HG02970 (cell line): ENCODE results near the gene STXBP5L.
"Not testable (repeated sequence)": the region's sequence is repeated elsewhere in the genome, so short reads cannot be mapped to it uniquely, and the experiment has no call there.

Experiments
- ATAC-seq: cut with Tn5 transposase; IDR thresholded peaks from one replicate; pipeline ENCODE4 v1.9.1; 2021; ENCODE audit warnings: mild to moderate bottlenecking, moderate library complexity, moderate number of reproducible peaks; ENCODE audit not compliant: unreplicated experiment, low FRiP score

STXBP5L gene

DNA sequence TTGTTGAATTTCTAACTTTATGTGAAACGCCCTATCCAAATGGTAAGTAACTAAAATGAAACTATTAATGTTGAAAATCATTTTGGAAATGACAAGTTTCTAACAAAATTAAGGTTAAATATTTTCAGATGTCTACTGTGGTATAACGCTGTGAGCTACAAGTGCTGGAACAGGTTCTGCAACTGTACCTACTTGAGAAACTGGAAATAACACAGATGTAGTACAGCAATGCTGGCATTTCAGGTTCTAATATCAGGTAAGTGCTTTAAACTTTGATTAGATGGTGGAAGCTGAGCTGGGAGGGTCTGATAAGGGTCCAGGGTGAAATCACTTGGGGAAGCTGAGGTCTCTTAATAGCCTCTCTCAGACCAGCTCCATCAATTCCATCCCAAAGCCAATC lies 315.1 kb downstream of the STXBP5L start:
- no peak for ATAC-seq

DNA sequence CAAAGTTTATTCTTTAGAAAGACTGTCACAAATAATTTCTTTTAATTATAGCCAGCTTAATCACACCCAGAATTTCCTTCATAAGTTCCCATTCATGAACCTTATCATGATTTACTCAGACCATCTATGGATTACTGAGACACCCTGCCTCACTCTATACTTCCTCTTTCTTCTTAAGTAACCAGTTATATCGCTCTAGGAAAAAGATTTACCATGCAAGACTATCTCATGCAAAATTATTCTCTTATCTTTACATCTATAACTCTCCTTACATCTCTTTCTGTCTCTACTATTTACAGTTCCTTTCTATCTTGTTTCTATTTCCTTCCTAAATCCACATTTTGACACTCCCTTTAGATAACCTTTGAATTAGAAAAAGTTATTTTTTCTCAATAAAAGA lies 321.0 kb downstream of the STXBP5L start:
- ATAC-seq = no peak

DNA sequence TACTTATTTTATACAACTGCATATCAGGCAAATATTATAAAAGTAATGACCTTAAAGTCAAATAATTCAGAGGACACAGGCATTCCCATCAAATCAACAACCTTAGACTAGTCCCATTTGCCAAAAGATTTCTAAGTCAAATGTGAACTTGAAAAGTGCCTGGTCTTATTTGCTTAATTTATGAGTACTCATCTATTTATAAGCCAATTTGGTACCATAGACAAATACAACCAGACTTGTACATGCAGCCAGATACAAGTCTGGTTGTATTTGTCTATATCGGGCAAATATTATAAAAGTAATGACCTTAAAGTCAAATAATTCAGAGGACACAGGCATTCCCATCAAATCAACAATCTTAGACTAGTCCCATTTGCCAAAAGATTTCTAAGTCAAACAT lies 322.2 kb downstream of the STXBP5L start:
- not testable (repeated sequence) for ATAC-seq

DNA sequence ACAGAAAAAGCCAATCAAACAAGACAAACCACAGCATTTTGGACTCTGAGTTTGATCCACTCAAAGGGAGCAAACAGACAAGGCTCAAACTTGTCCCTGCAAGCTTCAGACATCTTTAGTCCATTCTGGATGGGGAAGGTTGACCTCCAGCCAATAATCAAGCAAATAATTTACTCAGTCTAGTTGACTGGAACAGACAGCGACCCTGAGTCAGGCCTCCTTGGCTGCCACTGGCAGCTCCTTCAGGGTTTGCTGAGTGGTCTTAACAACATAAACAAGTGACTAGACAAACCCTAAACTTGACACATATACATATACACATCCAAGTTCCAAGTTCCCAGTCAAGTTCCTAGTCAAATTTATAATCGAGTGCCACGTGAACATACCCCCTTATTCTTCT lies 323.9 kb downstream of the STXBP5L start:
- no peak for ATAC-seq

DNA sequence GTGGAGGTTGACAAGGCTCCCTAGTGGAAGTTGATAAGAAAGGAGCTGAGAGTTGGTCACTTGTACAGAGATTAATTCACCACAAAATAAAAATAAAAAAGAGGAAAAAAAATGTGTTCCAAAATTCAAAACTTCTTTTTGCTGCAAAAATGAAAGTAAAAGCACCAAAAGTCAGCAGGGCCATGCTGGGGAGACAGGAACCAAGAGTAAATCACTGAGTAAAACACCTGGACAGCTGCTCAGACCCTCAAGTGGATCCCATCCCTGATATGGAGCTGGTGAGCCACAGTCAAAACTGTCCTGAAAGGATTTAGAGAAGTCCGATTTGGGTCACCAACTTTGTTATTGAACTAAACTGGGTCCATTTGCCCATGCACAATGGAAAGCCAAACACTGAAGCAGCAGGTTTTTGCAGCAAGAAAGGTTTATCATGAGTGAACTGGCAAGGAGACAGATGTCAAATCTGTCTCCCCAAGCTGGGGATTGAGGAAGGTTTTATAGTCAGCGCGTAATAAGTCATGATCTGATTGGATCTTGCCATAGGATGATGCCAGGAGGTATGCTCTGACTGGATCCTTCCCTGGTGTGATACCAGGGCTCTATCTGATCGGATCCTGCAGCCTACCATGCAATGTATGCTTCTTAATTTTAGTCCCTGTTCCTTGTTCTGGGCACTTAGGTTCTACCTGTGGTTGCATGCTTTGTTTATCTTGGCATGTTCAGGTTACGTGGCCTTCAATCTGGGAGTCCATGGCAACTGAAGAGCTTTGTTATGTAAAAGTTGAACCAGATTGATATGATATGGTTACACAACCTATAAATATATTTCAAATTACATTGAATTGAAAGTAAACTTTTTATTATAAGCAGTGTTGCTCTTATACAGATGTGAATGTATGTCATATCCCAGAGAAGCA lies 324.6 kb downstream of the STXBP5L start:
- no peak for ATAC-seq

DNA sequence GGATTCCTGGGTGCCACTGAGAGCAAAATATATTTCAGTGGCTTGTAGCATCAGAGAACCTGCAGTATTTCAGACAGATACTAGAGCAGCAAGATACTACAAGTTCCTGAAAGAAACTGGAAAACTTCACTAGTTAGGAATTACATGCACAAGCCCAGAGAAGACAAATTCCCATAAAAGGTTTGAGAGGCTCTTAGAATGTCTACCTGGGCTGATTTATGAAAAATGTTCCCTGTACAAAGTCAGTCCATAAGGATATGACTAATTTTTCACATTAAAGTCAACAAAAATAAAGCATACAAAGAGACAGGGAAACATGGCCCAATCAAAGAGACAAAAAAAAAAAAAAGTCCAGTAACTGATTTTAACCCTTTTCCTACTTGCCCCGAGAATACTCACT lies 335.2 kb downstream of the STXBP5L start:
- no peak for ATAC-seq

DNA sequence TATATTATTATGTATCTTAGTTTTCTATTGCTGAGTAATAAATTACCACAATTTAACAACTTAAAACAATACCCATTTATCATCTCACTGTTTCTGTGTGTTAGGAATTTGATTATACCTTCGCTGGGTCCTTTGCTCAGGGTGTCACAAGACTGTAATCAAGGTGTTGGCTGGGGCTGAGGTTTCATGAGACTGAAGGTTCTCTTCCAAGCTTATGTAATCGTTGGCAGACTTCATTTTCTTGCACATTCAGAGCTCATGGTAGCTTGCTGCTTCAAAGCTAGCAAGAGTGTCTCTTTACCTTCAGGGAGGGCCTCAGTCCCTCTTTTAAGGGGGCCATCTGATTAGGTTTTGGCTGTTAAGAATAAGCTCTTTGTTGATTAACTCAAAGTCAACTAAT lies 344.7 kb downstream of the STXBP5L start:
- ATAC-seq = no peak

DNA sequence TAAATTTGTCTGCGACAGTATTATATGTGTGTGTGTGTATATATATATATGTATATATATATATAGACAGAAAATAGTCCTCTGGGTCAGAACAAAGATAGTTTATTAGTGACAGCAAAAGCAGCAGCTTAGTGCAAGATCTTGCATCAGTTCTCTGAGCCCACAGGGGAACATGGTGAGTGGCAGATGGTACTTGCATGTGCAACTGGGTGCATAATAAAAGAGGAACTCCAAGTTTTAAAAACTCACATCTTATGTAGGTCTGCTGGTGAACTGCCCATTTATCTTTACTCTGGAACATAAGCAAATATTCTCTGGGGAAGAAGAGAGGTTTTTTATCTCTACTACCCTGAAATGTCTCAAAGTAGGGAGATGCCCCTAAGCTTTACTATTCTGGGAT lies 361.4 kb downstream of the STXBP5L start:
- ATAC-seq = no peak

DNA sequence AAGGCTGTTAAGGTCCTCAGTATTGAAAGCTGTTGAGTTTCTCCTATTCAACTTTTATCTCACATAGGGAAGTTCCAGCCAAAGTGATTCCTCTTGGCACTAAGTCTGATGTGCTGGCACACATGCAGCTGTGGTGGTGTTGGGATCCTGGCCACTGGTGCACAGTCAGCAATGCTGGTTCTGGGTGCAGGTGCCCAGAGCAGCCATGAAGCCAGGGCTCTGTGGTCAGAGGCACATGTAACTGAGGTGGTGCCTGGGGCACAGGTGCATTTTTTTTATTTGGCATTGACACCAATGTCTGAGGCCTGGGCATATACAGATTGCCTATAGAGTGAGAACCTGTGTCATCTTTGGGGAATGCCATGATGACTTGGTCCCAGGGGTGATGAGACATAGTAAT lies 366.4 kb downstream of the STXBP5L start:
- no peak for ATAC-seq

DNA sequence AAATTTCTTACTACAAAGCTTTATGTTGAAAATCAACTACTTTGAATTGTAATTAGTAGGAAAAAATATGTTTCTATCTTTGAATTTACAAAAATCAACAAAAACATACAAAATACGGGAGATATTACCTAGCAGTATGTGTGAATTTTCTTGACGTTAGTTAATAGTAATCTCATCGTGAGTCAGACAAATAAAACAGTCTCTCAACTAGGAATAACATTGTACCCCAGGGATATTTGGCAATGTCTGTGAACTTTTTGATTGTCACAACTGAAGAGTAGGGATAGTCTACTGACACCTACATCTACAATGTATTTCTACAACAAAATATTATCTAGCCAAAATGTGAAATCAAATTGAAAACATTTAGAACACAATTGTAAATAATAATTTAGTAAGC lies 387.4 kb downstream of the STXBP5L start:
- no peak for ATAC-seq

DNA sequence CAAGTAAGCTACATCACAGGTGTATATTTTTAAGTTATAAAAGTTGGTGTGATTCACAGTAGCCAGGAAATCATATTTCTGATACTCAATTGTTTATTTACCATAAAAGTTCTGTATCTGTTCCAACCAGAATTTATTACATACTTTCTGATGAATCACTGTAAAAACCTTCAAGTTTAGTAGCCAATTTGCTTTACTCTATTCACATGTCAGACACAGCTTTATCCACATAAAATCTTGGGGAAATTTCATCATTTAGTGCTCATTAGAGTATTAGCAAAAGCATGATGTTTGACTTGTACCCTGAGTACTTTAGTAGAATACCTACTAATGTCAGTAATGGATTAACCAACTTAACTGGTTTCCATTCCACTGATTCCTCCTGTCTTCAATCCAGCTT lies 388.0 kb downstream of the STXBP5L start:
- ATAC-seq = no peak

DNA sequence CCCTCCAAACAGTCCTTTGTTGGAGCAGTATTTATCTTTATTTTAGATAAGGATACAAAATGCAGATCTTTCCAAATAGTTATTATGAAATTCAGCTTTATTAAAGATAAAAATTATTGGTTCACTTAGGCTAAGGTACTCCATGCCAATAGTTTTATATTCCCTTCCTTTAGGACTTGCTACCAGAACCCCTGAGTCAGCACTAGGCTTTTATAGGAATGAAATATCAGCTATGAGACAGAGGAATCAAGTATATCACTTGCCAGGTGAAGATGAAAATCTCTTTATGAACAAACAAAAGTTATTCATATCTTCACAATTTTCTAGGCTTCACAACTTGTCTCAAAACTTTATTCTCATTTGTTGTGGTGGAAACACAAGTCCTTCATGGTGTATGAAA lies 416.3 kb downstream of the STXBP5L start:
- no peak for ATAC-seq

DNA sequence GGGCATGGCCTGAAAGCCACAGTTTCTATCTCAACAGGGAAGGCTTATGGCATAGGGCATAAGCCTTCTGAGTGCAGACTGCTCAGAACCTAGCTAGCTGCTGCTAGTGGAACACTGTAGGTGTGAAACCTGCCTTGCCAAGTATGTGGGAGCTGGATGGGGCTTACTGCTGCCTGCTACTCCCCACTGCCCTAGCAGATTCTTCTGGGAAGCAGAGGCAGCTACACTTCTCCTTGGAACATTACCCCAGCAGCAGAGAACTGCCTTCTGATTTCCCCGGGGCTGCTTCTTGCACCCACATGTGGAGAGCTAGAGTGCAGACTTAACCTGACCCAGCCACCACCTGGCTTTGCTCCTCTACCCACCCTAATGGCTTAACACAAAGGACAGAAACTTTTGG lies 422.1 kb downstream of the STXBP5L start:
- no peak for ATAC-seq

DNA sequence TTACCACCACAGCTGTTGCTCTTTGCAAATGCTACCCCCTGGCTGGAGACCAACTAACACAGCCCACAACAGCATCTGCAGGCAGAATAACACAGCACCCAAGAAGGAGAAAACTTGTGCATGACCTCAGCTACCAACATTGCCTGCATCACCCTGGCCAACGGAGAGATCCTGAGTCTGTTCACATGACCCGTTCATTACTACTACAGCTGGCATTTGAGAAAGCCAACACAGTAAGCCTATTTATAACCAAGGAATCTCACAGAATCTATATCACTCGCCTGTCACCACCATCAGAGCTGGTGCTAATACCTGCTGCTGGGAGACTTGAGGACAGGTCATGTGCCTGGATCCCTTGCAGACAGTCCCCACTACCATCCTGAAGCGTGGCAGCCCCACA lies 422.6 kb downstream of the STXBP5L start:
- no peak for ATAC-seq

DNA sequence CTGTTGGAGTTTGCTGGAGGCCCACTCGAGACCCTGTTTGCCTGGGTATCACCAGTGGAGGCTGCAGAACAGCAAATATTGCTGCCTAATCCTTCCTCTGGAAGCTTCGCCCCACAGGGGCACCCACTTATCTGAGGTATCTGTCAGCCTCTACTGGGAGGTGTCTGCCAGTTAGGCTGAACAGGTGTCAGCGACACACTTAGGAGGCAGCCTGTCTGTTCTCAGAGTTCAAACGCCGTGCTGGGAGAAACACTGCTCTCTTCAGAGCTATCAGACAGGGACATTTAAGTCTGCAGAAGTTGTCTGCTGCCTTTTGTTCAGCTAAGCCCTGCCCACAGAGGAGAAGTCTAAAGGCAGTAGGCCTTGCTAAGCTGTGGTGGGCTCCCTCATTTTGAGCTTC lies 448.0 kb downstream of the STXBP5L start:
- ATAC-seq = not testable (repeated sequence)

DNA sequence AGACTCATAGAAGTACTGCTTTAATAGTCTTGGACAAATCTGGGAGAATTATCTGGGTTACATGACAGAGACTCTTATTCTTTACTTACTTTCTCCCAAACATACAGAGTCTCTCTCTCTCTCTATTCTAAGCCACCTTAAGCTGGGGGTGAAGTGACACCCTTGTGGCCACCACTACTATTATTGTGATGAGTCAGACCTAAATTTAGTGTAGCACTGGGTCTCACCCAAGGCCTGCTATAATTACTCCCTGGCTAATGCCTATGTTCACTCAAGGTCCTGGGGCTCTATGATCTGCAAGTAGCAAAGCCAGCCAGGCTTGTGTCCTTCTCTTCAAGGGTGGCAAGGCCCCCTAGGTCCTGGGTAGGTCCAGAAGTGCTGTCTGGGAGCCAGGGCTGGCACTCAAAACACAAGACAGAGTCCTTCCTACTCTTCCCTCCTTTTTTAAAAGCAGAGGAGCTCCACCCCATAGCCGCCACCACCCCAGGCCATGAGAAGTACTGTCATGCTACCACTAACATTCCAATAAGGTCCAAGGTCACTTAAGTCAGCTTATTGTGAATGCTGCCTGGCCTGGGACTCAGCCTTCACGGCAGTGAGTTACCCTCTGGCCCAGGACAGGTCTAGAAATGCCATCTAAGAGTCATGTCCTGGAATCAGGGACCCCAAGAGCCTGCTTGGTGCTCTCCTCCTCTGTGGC lies 454.2 kb downstream of the STXBP5L start:
- ATAC-seq = no peak

DNA sequence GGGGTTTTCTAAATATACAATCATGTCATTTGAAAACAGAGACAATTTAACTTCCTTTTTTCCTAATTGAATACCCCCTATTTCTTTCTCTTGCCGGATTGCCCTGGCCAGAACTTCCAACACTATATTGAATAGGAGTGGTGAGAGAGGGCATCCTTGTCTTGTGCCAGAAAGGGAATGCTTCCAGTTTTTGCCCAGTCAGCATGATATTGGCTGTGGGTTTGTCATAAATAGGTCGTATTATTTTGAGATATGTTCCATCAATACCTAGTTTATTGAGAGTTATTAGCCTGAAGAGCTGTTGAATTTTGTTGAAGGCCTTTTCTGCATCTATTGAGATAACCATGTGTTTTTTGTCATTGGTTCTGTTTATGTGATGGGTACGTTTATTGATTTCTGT lies 480.3 kb downstream of the STXBP5L start:
- ATAC-seq = not testable (repeated sequence)

DNA sequence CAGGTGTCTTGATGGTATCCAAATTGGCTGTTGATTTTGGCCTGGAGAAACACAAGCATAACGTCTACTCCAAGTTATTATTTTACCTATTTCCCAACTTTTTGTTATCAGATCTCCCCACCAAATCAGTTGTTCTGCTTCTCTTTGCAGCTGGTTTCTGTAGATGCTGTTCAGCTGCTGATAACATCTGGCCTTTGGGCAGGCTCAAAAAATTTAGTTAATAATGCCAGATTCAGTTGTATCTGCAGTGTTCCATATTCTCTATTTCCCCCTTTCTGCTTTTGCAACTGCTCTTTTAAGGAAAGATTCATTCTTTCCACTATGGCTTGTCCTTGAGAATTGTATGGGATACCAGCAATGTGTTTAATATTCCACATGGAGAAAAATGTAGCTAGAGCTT lies 488.0 kb downstream of the STXBP5L start:
- ATAC-seq = not testable (repeated sequence)

DNA sequence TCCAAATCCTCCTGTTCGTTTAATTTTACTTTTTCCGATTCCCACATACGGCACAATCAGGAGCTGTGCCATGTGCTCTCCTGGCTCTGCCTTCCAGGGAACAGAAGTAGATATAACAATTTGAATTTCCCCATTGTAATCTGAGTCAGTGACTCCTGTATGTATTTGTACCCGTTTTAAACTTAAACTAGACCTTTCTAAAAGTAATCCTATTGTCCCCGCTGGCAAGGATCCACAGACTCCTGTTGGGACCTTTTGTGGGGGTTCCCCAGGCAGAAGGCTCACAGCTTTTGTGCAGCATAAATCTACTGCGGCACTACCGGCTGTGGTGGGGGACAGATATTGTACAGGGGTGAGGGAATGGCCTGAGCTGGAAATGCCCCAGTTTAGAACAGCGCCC lies 490.0 kb downstream of the STXBP5L start:
- ATAC-seq = not testable (repeated sequence)

DNA sequence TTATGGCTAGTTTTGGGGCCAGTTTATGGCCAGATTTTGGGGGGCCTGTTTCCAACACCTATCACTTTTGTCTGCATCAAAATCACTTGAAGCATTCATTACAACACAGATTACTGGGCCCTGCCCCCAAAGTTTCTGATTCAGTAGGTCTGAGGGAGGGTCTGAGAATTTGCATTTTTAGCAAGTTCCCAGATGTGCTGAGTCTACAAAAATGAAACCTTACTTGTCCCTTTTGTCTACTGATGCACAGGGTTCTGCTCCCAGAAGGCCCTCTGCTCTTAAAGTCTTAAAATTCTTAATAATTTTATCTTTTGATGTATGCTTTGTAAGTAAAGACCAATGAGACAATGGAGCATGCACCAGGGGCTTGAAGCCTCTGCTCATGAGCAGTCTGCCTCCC lies 491.8 kb downstream of the STXBP5L start:
- ATAC-seq = no peak

DNA sequence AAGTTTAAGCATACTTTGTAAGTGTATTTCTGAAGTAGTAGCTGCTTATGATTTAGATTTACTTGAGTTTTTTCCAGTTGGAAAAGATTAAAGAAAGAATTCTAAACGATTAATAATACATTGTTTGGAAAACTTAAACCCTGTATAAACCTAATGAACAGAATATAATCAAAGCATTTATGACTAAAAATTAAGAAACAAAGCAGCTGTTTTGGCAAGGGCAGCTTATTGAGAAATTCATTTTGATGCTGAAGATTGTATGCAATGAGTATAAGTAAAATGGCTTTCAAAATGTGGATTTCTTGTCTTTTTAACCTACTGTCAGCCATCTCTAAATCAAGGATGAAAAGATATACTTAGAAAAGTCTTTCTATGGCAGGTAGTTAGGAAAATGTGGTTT lies 497.6 kb downstream of the STXBP5L start:
- ATAC-seq = no peak

DNA sequence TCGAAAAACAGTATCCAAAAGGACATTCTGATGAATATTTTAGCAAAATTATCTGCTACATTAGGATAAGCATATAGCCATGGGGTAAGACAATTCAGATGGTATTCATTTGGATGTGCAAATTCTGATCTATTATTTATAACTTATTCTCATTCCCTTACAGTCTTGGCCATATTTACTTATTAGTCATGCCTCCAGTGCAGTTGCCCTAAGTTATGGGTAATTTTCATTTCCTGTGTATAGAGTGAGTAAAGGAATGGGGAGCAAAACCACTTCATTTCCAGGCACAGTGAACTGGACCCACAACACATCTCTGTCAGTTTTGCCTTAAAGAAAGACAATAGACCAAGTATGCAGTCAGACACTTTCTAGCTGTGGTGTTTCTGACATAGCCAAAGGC lies 503.5 kb downstream of the STXBP5L start:
- no peak for ATAC-seq
